GM21737 (cell line): ENCODE data around the gene OR51I2.

ENCODE experiments used
- ATAC-seq: cut with Tn5 transposase; IDR thresholded peaks from one replicate; pipeline ENCODE4 v1.9.1; 2021; ENCODE audit warnings: mild to moderate bottlenecking, moderate library complexity; ENCODE audit not compliant: unreplicated experiment

The OR51I2 gene

GRCh38 chr11:5505363-5506048, 56.4 kb downstream of the OR51I2 start:
- ATAC-seq = no peak
